ENCODE results near the gene LGI1. TPM values are rescaled to one million over a fixed set of nuclear protein-coding genes. Genes with fewer than 3 reads are reported as not detected.

LGI1 gene
- total and polyA plus RNA-seq, 9 of the 15 experiments (the other 6 are each of a cell fraction or from before 2014, with no cell fraction given): not detected

DNA sequence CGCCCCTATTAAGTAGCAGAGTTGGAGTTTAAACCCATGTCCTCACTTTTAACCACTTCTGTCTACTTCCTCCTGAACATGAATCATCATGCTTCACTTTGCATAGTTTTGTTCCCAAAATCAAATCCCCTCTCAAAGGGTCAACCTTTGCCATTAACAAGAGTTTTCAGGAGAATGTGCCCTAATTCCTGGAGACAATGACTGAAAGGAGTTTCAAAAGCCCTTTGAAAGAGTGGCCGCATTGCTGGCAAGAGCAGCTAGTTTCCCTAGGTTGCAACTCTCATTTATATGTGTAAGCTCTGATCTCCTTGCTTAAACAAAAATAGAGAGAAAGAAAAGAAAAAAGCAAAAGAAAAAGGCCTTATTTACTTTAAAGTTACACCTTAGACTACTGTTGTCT lies 9.2 kb downstream of the LGI1 start (continued):
- TF ChIP-seq HDGF (IDR thresholded peaks at IDR 0.05) (no peak), RAD21 (CRISPR knock-in tag; conservative IDR thresholded peaks at IDR 0.05 in 1 of 2, IDR thresholded peaks at IDR 0.05 in 1 of 2) (no peak), ZNF143 (CRISPR knock-in tag; IDR thresholded peaks at IDR 0.05) (no peak), COPS2 (conservative IDR thresholded peaks at IDR 0.05) (no peak)
- TF ChIP-seq, protein P1, sequence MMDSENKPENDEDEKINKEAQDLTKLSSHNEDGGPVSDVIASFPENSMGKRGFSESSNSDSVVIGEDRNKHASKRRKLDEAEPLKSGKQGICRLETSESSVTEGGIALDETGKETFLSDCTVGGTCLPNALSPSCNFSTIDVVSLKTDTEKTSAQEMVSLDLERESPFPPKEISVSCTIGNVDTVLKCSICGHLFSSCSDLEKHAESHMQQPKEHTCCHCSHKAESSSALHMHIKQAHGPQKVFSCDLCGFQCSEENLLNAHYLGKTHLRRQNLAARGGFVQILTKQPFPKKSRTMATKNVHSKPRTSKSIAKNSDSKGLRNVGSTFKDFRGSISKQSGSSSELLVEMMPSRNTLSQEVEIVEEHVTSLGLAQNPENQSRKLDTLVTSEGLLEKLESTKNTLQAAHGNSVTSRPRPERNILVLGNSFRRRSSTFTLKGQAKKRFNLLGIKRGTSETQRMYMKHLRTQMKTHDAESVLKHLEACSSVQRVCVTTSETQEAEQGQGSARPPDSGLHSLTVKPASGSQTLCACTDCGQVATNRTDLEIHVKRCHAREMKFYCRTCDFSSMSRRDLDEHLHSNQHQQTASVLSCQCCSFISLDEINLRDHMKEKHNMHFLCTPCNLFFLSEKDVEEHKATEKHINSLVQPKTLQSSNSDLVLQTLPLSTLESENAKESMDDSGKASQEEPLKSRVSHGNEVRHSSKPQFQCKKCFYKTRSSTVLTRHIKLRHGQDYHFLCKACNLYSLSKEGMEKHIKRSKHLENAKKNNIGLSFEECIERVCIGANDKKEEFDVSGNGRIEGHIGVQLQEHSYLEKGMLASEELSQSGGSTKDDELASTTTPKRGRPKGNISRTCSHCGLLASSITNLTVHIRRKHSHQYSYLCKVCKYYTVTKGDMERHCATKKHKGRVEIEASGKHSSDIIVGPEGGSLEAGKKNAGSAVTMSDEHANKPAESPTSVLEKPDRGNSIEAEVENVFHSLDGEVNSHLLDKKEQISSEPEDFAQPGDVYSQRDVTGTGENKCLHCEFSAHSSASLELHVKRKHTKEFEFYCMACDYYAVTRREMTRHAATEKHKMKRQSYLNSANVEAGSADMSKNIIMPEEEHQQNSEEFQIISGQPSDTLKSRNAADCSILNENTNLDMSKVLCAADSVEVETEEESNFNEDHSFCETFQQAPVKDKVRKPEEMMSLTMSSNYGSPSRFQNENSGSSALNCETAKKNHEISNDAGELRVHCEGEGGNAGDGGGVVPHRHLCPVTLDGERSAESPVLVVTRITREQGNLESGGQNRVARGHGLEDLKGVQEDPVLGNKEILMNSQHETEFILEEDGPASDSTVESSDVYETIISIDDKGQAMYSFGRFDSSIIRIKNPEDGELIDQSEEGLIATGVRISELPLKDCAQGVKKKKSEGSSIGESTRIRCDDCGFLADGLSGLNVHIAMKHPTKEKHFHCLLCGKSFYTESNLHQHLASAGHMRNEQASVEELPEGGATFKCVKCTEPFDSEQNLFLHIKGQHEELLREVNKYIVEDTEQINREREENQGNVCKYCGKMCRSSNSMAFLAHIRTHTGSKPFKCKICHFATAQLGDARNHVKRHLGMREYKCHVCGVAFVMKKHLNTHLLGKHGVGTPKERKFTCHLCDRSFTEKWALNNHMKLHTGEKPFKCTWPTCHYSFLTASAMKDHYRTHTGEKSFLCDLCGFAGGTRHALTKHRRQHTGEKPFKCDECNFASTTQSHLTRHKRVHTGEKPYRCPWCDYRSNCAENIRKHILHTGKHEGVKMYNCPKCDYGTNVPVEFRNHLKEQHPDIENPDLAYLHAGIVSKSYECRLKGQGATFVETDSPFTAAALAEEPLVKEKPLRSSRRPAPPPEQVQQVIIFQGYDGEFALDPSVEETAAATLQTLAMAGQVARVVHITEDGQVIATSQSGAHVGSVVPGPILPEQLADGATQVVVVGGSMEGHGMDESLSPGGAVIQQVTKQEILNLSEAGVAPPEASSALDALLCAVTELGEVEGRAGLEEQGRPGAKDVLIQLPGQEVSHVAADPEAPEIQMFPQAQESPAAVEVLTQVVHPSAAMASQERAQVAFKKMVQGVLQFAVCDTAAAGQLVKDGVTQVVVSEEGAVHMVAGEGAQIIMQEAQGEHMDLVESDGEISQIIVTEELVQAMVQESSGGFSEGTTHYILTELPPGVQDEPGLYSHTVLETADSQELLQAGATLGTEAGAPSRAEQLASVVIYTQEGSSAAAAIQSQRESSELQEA (IDR thresholded peaks at IDR 0.05; ENCODE audit: low read depth): no peak

Measured in K562 (cell line).